ENCODE measurements around the gene KRTAP10-3. TPM values are rescaled to one million over a fixed set of nuclear protein-coding genes. Genes with fewer than 3 reads are reported as not detected.

KRTAP10-3 gene
- total RNA-seq, 2 donors from 2014 or later = not detected

DNA sequence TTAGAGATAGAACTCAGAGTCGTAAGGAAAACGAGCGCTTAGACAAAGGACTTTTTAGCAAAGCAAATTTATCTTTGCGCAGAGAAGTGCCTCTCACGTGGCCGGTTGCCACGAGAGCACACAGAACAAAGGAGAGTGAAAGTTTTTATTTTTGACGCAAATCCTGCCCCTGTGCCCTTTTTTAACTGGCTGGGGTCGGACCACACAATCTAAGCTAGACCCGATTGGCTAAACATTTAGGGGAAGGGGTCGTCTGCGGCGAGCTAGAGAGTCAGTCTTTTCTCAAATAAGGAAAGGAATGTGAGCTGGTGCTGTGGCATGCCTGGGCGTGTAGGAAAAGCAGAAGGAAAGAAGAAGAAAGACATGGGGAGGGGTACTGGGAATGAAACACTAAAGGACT, 9.7 kb downstream of the KRTAP10-3 start:
- H3K9me3 ChIP-seq = peaks cover 0 to 5% (median 0%) of the 10 kb centered on the region in 3 donors
- no peak overlapping the region for H3K4me3 ChIP-seq
- DNase-seq (no peak), ATAC-seq (no peak)
- H3K27me3 ChIP-seq = peaks cover 0 to 3% of the 10 kb centered on the region in 2 donors
- 18 to 21% methylated on average over 14 of the region's 14 CpGs for WGBS, 2 donors
- H3K4me1 ChIP-seq = no peaks in the 10 kb centered on the region
- intact Hi-C loops (cut with DNase I) = no loop called here
- no peak overlapping the region for H3K27ac ChIP-seq
- no peaks in the 10 kb centered on the region for H3K36me3 ChIP-seq (replicated peaks in 1 of 2; ENCODE audit: insufficient read depth in 1 of 2, low read depth in 2 of 2)
- TF ChIP-seq POLR2A (IDR thresholded peaks at IDR 0.05) = no peak
- TF ChIP-seq, protein P1, sequence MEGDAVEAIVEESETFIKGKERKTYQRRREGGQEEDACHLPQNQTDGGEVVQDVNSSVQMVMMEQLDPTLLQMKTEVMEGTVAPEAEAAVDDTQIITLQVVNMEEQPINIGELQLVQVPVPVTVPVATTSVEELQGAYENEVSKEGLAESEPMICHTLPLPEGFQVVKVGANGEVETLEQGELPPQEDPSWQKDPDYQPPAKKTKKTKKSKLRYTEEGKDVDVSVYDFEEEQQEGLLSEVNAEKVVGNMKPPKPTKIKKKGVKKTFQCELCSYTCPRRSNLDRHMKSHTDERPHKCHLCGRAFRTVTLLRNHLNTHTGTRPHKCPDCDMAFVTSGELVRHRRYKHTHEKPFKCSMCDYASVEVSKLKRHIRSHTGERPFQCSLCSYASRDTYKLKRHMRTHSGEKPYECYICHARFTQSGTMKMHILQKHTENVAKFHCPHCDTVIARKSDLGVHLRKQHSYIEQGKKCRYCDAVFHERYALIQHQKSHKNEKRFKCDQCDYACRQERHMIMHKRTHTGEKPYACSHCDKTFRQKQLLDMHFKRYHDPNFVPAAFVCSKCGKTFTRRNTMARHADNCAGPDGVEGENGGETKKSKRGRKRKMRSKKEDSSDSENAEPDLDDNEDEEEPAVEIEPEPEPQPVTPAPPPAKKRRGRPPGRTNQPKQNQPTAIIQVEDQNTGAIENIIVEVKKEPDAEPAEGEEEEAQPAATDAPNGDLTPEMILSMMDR (IDR thresholded peaks at IDR 0.05) = no peak

DNA sequence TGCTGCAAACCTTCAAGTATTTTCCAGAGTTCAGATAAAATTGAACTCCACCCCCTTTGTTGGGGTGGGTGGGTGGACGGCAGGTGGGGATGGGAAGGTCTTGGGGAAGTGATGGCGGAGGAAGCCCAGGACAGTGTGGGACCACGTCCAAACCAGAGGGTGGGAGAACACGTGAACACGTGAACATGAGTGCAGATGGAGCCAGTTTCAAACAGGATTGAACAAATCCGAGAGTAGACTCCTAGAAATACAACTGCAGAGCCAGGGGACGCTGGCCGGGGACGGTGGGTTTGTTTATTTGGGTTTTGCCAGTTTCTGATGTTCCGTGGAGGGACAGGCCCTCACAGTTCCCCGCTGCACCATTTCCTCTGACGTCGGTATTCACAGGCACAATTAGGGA, 10.2 kb downstream of the KRTAP10-3 start:
- DNase-seq (no peak), ATAC-seq (no peak)
- Histone ChIP-seq H3K4me3 (no peak overlapping the region), H3K27me3 (peaks cover 0 to 3% of the 10 kb centered on the region in 2 donors), H3K9me3 (peaks cover 0 to 5% (median 0%) of the 10 kb centered on the region in 3 donors), H3K4me1 (no peaks in the 10 kb centered on the region), H3K27ac (no peak overlapping the region), H3K36me3 (replicated peaks in 1 of 2; ENCODE audit: insufficient read depth in 1 of 2, low read depth in 2 of 2) (no peaks in the 10 kb centered on the region)
- WGBS, 2 donors = 39 to 50% methylated on average over 13 of the region's 13 CpGs
- no peak for TF ChIP-seq POLR2A (IDR thresholded peaks at IDR 0.05)
- TF ChIP-seq, protein P1 (IDR thresholded peaks at IDR 0.05) = no peak
- intact Hi-C loops (cut with DNase I) = no loop called here

DNA sequence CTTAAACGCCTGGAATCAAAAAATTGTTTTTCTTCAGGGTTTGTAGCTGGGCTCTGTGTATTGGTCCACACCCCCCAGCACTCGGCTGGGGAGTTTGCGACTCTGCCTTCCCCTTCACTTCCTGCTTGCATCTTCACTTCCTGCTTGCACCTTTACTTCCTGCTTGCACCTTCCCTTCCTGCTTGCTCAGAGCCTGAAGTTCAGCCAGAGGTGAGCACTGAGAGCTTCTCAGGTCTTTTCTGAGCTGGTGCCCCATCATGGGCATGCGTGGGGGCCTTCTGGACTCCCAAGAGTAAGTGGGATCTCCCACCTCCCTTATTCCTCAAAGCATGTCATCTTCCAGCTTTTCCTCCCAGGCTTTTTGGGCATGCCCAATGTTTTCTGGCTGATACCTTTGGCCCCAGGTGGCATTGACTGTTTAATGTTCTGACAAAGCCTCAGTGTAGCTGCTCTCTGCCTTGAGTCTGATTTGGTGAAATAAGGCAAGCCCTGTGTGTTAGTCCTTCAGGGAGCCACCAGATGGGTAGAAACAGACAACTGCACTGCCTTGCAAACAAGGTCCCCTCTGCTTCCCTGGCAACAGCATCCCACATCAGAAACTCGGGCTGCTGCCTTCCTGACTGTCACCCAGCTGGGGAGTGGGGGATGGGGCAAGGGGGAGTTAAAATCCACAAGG, 10.8 kb downstream of the KRTAP10-3 start:
- 35 to 46% methylated on average over 5 of the region's 5 CpGs for WGBS, 2 donors
- ATAC-seq (no peak), DNase-seq (no peak)
- Histone ChIP-seq H3K4me1 (no peaks in the 10 kb centered on the region), H3K9me3 (peaks cover 0 to 5% (median 0%) of the 10 kb centered on the region in 3 donors), H3K27ac (no peak overlapping the region), H3K4me3 (no peak overlapping the region), H3K27me3 (peaks cover 0 to 3% of the 10 kb centered on the region in 2 donors), H3K36me3 (replicated peaks in 1 of 2; ENCODE audit: insufficient read depth in 1 of 2, low read depth in 2 of 2) (no peaks in the 10 kb centered on the region)
- TF ChIP-seq, protein P1 (IDR thresholded peaks at IDR 0.05) = no peak
- no peak for TF ChIP-seq POLR2A (IDR thresholded peaks at IDR 0.05)
- intact Hi-C loops (cut with DNase I) = no loop called here

DNA sequence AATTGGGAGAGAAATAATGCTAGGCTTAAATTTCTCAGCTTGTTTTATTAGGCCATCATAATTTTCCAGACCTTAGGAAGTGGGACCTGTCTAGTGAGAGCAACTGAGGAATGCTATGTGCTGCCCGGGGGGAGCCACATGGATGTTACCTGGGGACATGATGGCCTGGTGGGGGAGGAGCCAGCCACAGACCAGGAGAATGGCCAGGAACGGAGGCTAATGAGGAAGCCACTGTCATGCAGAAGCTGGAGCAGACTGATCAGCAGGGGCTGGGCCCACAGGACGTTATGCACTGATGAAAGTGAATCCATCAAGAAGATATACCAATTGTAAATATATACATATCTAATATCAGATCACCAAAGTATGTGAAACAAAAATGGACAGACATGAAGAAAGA, 14.0 kb downstream of the KRTAP10-3 start:
- H3K4me1 ChIP-seq = no peaks in the 10 kb centered on the region
- H3K4me3 ChIP-seq = no peak overlapping the region
- no peak for DNase-seq
- 55 to 64% methylated on average over 3 of the region's 3 CpGs for WGBS, 2 donors
- no peaks in the 10 kb centered on the region for H3K36me3 ChIP-seq (replicated peaks in 1 of 2; ENCODE audit: insufficient read depth in 1 of 2, low read depth in 2 of 2)
- H3K9me3 ChIP-seq = peaks cover 0 to 5% (median 0%) of the 10 kb centered on the region in 3 donors
- intact Hi-C loops (cut with DNase I) = no loop called here
- peaks cover 0 to 3% of the 10 kb centered on the region in 2 donors for H3K27me3 ChIP-seq
- TF ChIP-seq, protein P1 (IDR thresholded peaks at IDR 0.05) = no peak
- TF ChIP-seq POLR2A (IDR thresholded peaks at IDR 0.05) = no peak
- no peak overlapping the region for H3K27ac ChIP-seq
- ATAC-seq = no peak

DNA sequence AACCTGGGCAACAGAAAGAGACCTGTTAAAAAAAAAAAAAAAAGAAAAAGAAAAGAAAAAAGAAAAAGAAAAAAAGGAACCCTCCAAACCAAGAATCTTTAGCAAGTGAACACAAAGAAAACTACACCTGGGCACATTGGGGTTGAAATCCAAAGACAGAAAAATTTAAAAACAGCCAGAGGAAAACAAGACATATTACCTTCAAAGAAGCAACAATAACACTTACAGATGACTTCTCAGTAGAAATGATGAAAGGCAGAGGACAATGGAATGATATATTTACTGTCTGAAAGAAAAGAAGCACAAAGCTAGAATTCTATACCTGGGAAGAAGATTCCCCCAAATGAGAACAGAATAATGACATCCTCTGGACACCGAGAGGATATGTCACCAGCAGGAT, 15.9 kb downstream of the KRTAP10-3 start:
- TF ChIP-seq POLR2A (IDR thresholded peaks at IDR 0.05) = no peak
- TF ChIP-seq, protein P1 (IDR thresholded peaks at IDR 0.05) = no peak
- Histone ChIP-seq H3K27me3 (peaks cover 0 to 1% of the 10 kb centered on the region in 2 donors), H3K9me3 (peaks cover 0 to 5% (median 0%) of the 10 kb centered on the region in 3 donors), H3K27ac (no peak overlapping the region), H3K36me3 (replicated peaks in 1 of 2; ENCODE audit: insufficient read depth in 1 of 2, low read depth in 2 of 2) (no peaks in the 10 kb centered on the region), H3K4me1 (no peaks in the 10 kb centered on the region), H3K4me3 (no peak overlapping the region)
- ATAC-seq = no peak
- intact Hi-C loops (cut with DNase I) = no loop called here
- WGBS, 2 donors = 56 to 72% methylated on average over 1 of the region's 1 CpG
- DNase-seq = no peak

All from body of pancreas (tissue), 4 donors.